ENCODE results near the gene ZNF562. TPM values are rescaled to one million over a fixed set of nuclear protein-coding genes. Genes with fewer than 3 reads are reported as not detected.

Gene ZNF562
- total RNA-seq, 1 donor from 2014 or later: 21.1 TPM

DNA sequence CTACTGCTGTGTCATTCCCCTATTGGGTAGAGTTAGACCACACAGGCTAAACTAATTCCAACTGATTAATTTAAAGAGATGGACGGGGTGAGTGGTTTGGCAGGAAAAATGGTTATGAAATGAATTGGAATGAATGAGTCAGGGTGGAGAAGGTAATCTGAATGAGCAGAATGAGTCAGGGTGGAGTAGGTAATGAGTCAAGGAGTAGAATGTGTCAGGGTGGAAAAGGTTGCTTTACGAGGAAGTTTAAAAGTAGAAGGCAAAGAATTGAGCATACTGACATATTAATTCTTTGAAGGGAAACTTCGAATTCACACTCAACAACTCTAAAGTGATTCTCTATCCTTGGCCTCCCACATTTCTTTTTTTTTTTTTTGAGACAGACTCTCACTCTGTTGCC is 77.9 kb downstream of the ZNF562 start:
- Histone ChIP-seq H3K36me3 (no peaks in the 10 kb centered on the region), H3K27me3 (no peaks in the 10 kb centered on the region), H3K4me3 (no peak overlapping the region), H3K9me3 (peaks cover 9 to 10% of the 10 kb centered on the region in 2 donors), H3K27ac (no peak overlapping the region), H3K4me1 (no peaks in the 10 kb centered on the region)
- intact Hi-C loops (cut with DNase I): no loop called here
- DNase-seq (ENCODE audit: low spot score in 2 of 2): no peak
- TF ChIP-seq, protein P1, sequence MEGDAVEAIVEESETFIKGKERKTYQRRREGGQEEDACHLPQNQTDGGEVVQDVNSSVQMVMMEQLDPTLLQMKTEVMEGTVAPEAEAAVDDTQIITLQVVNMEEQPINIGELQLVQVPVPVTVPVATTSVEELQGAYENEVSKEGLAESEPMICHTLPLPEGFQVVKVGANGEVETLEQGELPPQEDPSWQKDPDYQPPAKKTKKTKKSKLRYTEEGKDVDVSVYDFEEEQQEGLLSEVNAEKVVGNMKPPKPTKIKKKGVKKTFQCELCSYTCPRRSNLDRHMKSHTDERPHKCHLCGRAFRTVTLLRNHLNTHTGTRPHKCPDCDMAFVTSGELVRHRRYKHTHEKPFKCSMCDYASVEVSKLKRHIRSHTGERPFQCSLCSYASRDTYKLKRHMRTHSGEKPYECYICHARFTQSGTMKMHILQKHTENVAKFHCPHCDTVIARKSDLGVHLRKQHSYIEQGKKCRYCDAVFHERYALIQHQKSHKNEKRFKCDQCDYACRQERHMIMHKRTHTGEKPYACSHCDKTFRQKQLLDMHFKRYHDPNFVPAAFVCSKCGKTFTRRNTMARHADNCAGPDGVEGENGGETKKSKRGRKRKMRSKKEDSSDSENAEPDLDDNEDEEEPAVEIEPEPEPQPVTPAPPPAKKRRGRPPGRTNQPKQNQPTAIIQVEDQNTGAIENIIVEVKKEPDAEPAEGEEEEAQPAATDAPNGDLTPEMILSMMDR (IDR thresholded peaks at IDR 0.05): no peak

Other genes starting within 250 kb of the ZNF562 start
- gene ZNF266, start 239.5 kb downstream of the ZNF562 start, total RNA-seq: 54.2 TPM
- gene ZNF560, start 176.5 kb downstream of the ZNF562 start, total RNA-seq: not detected
- gene ZNF426, start 136.5 kb downstream of the ZNF562 start, total RNA-seq: 24.6 TPM
- gene ZNF121, start 90.6 kb downstream of the ZNF562 start, total RNA-seq: 22.7 TPM
- gene ZNF561, start 53.9 kb downstream of the ZNF562 start, total RNA-seq: 35.4 TPM
- 1.9 TPM for gene ZNF846, start 93.6 kb upstream of the ZNF562 start, total RNA-seq
- gene FBXL12, start 144.0 kb upstream of the ZNF562 start, total RNA-seq: 64.4 TPM
- gene UBL5, start 152.8 kb upstream of the ZNF562 start, total RNA-seq: 169 TPM
- gene PIN1, start 160.2 kb upstream of the ZNF562 start, total RNA-seq: 50.7 TPM

Measured in ascending aorta (tissue), 2 donors.